AG09319 (cell line): Measurements from ENCODE around the gene SUSD1.

ENCODE experiments used
- DNase-seq: peaks from one replicate; pipeline ENCODE4 v3.0.0-alpha.2; 2010; ENCODE audit warnings: low read depth; ENCODE audit errors: extremely low read depth
- TF ChIP-seq, protein P1 (sequence below): IDR thresholded peaks from 2 replicates; pipeline ENCODE4 v1.5.1; 2011; ENCODE audit warnings: low read depth, mild to moderate bottlenecking, inconsistent platforms, low read length, moderate library complexity

SUSD1 gene

DNA sequence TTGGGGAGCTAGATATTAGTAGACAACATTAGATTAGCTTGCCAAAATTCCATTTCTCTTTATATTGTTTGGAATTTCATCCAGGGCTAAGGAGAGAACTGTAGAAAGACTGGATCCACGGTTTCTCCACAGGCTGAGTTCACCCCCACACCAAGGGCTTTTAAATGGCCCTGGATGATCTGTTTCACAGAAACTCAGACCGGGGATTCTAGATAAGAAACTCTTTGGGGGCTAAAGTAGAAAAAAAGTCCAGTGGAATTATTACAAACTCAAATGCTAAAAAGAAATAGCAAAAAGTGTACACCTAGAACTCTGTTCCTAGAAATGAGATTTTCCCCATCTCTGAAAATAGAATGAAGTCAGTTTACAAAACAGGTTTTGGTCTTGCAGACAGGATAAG, 80.9 kb downstream of the SUSD1 start:
- TF ChIP-seq, protein P1, sequence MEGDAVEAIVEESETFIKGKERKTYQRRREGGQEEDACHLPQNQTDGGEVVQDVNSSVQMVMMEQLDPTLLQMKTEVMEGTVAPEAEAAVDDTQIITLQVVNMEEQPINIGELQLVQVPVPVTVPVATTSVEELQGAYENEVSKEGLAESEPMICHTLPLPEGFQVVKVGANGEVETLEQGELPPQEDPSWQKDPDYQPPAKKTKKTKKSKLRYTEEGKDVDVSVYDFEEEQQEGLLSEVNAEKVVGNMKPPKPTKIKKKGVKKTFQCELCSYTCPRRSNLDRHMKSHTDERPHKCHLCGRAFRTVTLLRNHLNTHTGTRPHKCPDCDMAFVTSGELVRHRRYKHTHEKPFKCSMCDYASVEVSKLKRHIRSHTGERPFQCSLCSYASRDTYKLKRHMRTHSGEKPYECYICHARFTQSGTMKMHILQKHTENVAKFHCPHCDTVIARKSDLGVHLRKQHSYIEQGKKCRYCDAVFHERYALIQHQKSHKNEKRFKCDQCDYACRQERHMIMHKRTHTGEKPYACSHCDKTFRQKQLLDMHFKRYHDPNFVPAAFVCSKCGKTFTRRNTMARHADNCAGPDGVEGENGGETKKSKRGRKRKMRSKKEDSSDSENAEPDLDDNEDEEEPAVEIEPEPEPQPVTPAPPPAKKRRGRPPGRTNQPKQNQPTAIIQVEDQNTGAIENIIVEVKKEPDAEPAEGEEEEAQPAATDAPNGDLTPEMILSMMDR = no peak
- DNase-seq = no peak

DNA sequence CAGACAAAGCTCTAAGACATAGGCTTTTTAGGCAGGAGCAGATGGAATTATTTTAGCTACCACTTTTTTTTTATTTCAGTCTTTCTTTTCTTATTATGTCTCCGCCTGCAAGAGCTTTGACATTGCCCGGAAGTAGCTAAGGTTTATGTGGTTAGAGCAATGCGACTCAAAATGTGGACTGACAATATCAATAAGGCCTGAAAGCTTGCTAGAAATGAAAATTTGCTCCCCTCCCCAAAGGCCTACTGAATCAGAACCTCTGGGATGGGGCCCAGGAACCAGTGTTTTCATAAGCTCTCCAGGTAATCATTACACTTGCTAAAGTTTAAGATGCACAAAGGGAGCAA, 81.3 kb downstream of the SUSD1 start:
- DNase-seq = no peak
- TF ChIP-seq, protein P1 = no peak

DNA sequence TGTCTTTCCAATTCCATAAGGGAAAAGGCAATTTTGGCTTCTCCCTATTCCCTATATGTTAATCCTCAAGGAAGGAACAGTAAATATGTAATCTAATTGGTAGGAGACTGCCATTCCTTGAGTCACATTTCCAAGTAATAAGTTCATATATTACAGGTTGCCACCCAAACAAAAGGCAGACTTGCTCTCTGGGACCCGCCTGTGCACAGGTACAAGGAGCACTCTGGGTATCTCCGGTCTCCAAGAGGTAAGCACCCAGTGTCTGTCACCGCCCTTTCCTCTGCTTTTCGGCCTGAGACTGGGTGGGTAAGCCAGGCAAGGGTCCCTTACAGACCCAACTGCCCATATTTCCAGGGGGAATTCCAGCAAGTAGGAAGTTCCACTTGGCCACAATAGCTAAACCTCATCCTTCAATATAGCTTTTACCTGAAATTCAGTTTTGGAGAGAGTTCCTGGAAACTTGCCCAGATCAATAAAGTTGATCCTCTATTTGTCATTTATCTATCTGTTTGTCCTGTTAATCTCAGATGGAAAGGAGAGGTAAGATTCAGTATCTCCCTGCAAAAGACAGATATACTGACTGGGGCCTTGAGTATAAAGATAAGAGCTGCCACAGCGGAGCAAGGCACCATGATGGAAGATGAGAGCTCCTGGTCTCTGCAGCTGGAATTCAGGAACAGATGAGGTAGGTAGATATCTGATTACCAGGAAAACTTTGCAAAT, 81.8 kb downstream of the SUSD1 start:
- DNase-seq = no peak
- TF ChIP-seq, protein P1 = no peak

DNA sequence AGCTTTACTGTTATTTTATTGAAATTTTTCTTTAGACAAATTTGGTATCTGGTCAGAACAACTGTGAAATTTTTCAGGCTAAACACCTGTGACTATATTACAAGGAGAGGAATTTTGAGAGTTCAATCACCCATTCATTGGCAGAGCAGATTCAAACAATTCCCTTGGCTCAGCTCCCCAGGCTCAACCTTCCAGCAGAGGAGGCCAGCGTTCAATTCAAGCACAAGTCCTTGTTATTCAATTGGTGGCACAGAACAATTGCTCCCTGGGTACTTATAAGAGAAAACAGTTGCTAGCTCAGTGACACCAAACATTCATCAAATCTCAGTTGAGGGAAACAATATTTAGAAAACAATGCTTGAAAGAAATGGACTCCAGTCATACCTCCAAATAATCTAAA, 83.3 kb downstream of the SUSD1 start:
- no peak for DNase-seq
- TF ChIP-seq, protein P1 = peak; percentile 49

DNA sequence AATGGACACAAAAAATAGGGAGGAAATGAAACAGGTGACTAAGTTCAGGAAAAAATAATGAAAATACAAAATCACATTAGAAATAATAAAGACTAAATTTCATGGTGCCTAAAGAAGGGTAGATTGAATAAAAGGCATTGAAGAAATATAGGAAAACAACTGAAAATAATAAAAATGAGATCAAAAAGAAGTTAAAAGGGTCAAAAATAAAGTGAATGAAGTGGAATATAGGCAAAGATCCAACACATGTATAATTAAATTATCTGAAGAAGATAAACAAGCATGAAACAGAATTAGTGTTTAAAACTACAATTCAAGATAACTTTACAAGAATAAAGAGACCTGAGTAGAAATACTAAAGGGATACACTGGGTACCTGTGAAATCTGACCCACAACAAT, 87.6 kb downstream of the SUSD1 start:
- TF ChIP-seq, protein P1 = no peak
- DNase-seq = no peak

DNA sequence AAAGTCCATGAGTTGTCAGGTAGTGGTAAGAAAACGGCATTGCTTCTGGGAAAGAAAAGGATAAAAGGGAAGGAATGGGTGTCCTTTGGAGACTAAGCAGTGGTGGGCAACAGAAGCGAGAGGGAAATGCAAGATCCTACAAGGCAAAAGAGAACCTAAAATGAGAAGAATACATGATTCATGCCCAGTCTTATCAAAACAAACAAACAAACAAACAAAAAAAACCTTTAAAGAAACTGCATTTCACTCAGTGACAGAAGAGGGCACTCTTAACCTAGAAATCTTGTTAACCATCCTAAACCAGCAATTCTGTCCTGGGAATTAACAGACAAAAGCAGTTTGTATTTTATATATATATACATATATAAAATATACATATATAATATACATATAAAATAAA, 88.5 kb downstream of the SUSD1 start:
- TF ChIP-seq, protein P1 = peak; percentile 54
- no peak for DNase-seq

DNA sequence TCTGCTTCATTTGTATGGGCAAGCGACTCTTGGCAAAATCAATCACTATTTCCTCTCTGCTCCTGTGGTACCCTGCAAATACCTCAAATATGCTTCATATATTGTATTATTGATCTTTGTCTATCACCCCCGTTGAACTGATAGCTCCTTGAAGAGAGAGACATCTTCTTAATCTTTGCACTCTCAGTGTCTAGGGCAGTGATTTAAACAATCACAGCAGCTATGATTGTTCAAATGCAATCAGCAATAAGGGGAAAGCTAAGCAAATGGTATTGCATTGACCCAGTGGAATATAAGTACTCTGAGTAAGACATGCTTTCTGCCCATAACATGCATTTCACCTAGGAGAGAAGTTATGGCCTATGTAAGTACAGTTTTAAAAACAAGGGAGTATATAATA, 90.2 kb downstream of the SUSD1 start:
- no peak for DNase-seq
- TF ChIP-seq, protein P1 = no peak
